Smooth muscle cell (in vitro differentiated cells): ENCODE results near the gene STK4. TPM values are rescaled to one million over a fixed set of nuclear protein-coding genes. Genes with fewer than 3 reads are reported as not detected.

Experiments used
- DNase-seq: peaks from one replicate; lab custom pipeline; 2025; ENCODE audit not compliant: unreplicated experiment; lab: John Stamatoyannopoulos, UW
- H2AFZ ChIP-seq: fragments of 200-600 bp; sonication (generic); 2 replicates; pipeline ENCODE4 v1.6.0; 2016; ENCODE audit warnings: antibody characterized with exemption, low read depth, mild to moderate bottlenecking
- H3F3A ChIP-seq: fragments of 200-600 bp; sonication (generic); 2 replicates; pipeline ENCODE4 v1.6.0; 2017; ENCODE audit warnings: antibody characterized with exemption, low read depth
- H3K27ac ChIP-seq: fragments of 200-600 bp; sonication (generic); 2 replicates; pipeline ENCODE4 v1.5.1; 2016; ENCODE audit warnings: low read depth, mild to moderate bottlenecking
- H3K27me3 ChIP-seq: fragments of 200-600 bp; sonication (generic); 2 replicates; pipeline ENCODE4 v1.6.1; 2016; ENCODE audit warnings: low read depth, mild to moderate bottlenecking
- H3K36me3 ChIP-seq: fragments of 200-600 bp; sonication (generic); 2 replicates; pipeline ENCODE4 v1.5.1; 2016; ENCODE audit warnings: low read depth
- H3K4me1 ChIP-seq: fragments of 200-600 bp; sonication (generic); 2 replicates; pipeline ENCODE4 v1.5.1; 2016; ENCODE audit warnings: low read depth
- H3K4me2 ChIP-seq: fragments of 200-600 bp; sonication (generic); 2 replicates; pipeline ENCODE4 v1.6.0; 2016; ENCODE audit warnings: mild to moderate bottlenecking
- H3K4me3 ChIP-seq: fragments of 200-600 bp; sonication (generic); 2 replicates; pipeline ENCODE4 v1.5.1; 2016; ENCODE audit warnings: mild to moderate bottlenecking
- H3K79me2 ChIP-seq: fragments of 200-600 bp; sonication (generic); 2 replicates; pipeline ENCODE4 v1.6.0; 2016; ENCODE audit warnings: low read depth, mild to moderate bottlenecking
- H3K9ac ChIP-seq: fragments of 200-600 bp; sonication (generic); 2 replicates; pipeline ENCODE4 v1.6.0; 2016; ENCODE audit warnings: low read depth
- H3K9me3 ChIP-seq: fragments of 200-600 bp; sonication (generic); replicated peaks from 2 replicates; pipeline ENCODE4 v1.5.1; 2016; ENCODE audit warnings: low read depth
- H4K20me1 ChIP-seq: fragments of 200-600 bp; sonication (generic); 2 replicates; pipeline ENCODE4 v1.6.0; 2016; ENCODE audit warnings: low read depth
- WGBS: methylation state at CpG from one replicate; pipeline ENCODE4 v1.1.7; 2016; ENCODE audit warnings: low lambda C conversion rate; 5-methylcytosine and 5-hydroxymethylcytosine counted together
- polyA plus RNA-seq: library from polyadenylated mRNA; unstranded; fragments of >200 nt; fragmentation: Nextera tagmentation; extraction: Ambion mirVana; gene quantifications from 2 replicates; pipeline ENCODE4 v1.2.1, GENCODE V29; 2016
- total RNA-seq: library from RNA; depleted of rRNA; stranded (reverse); fragments of >200 nt; gene quantifications from 2 replicates; pipeline ENCODE4 v1.2.3, GENCODE V29; 2014
- TF ChIP-seq, protein P1 (sequence below): fragments of 200-600 bp; sonication (generic); IDR thresholded peaks from 2 replicates; pipeline ENCODE4 v1.5.1; 2017; ENCODE audit warnings: borderline replicate concordance, mild to moderate bottlenecking, antibody characterized with exemption; ENCODE audit not compliant: insufficient read depth, poor library complexity, severe bottlenecking

Gene STK4
- total and polyA plus RNA-seq, 2 experiments from 2014 or later: 16.8 to 33.5 TPM

DNA sequence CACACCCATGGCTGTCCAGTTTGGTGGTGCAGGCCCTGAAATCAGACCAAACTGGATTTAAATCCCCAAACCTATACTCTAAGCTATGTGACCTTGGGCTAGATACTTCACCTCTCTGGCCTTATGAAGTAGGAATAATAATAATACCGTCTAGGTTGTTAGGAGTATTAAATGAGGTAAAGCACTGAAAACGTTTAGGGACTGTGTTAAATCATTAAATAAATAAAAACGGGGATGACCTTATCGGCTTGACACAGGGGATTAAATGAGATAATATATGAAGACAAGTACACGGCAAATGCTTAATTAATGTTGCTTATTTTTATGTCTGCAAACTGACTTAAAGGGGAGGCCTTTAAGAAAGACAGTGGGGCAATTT, 672 bp upstream of the STK4 start:
- H4K20me1 ChIP-seq: no peaks in the 10 kb centered on the region
- peak overlapping the region; percentile 90 for H3K4me2 ChIP-seq
- DNase-seq: no peak
- no peak overlapping the region for H3K9ac ChIP-seq
- TF ChIP-seq, protein P1, sequence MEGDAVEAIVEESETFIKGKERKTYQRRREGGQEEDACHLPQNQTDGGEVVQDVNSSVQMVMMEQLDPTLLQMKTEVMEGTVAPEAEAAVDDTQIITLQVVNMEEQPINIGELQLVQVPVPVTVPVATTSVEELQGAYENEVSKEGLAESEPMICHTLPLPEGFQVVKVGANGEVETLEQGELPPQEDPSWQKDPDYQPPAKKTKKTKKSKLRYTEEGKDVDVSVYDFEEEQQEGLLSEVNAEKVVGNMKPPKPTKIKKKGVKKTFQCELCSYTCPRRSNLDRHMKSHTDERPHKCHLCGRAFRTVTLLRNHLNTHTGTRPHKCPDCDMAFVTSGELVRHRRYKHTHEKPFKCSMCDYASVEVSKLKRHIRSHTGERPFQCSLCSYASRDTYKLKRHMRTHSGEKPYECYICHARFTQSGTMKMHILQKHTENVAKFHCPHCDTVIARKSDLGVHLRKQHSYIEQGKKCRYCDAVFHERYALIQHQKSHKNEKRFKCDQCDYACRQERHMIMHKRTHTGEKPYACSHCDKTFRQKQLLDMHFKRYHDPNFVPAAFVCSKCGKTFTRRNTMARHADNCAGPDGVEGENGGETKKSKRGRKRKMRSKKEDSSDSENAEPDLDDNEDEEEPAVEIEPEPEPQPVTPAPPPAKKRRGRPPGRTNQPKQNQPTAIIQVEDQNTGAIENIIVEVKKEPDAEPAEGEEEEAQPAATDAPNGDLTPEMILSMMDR: no peak
- peaks cover 16% of the 10 kb centered on the region for H3K4me1 ChIP-seq
- WGBS: 64% methylated on average over 5 of the region's 5 CpGs
- no peak overlapping the region for H3K27ac ChIP-seq
- H3F3A ChIP-seq: peaks cover 6% of the 10 kb centered on the region
- no peaks in the 10 kb centered on the region for H3K36me3 ChIP-seq
- H3K27me3 ChIP-seq: no peaks in the 10 kb centered on the region
- H3K4me3 ChIP-seq: peak overlapping the region; percentile 81
- peaks cover 40% of the 10 kb centered on the region for H3K79me2 ChIP-seq
- no peaks in the 10 kb centered on the region for H3K9me3 ChIP-seq
- H2AFZ ChIP-seq: peak overlapping the region; percentile 82

DNA sequence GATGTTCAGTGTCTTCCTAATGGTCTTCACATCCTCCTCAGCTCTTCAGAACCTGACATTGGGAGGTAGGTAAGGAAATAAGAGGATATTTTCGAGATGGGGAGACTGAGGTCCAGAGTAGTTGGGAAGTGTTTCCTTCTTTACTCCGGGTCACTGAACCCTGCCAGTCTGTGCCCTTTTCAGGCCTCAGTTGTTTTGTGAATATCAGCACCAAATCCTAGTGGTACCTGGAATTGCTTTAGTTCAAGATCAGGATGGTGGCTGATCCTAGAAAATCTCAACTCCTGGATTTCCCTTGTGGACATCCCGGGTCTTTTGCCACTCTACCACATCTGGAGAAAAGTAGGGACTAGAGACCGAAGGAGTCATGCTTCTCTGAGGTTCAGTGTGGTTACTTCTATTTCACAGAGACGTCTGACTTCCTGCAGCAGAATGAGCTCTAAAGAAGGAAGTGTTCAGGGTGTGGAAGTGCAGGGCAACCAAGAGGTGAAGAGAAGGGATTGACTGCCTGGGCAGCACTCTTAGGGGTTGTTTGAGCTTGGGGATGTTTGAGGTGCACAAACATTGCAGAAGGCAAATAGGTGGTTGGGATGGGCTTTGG, 995 bp downstream of the STK4 start:
- Histone ChIP-seq H2AFZ (no peak overlapping the region), H3K36me3 (peaks cover 3% of the 10 kb centered on the region), H3K9me3 (no peaks in the 10 kb centered on the region), H3K4me3 (peak overlapping the region; percentile 81), H3K4me2 (peak overlapping the region; percentile 90), H3K4me1 (peaks cover 7% of the 10 kb centered on the region), H3F3A (no peaks in the 10 kb centered on the region), H3K27me3 (no peaks in the 10 kb centered on the region), H4K20me1 (no peaks in the 10 kb centered on the region), H3K79me2 (peaks cover 55% of the 10 kb centered on the region), H3K27ac (no peak overlapping the region), H3K9ac (no peak overlapping the region)
- WGBS: 63% methylated on average over 5 of the region's 5 CpGs
- TF ChIP-seq, protein P1: no peak
- DNase-seq: no peak

DNA sequence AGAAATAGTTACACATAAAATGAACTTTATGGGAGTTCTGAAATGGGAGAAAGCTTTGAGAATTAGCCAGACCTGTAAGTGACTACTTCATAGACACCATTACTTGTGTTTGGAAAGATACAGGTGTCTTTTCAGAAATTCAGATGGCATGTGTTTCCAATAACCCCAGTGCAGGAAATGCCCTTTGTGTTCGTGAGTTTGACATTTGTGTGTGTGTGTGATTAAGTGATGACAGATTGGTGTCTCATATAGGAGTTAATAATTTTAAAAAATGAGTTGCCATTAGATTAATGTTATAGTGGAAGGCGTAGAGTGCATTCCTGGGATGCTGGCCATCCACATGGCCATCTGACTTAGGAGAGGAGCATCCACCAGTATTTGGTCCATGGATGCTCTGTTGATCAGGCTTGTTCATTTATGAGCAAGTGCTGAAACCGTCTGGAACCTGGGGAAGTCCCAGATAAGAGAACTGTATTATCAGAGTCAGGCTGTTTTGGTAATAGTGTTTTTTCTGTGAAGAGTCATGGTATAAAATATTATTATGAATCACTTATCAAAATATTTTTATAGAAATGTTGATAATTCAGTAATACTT, 3.1 kb downstream of the STK4 start:
- Histone ChIP-seq H4K20me1 (no peaks in the 10 kb centered on the region), H3K4me2 (no peak overlapping the region), H3K4me1 (peaks cover 7% of the 10 kb centered on the region), H3K27ac (no peak overlapping the region), H3K9ac (no peak overlapping the region), H3K79me2 (peaks cover 55% of the 10 kb centered on the region), H3K36me3 (peaks cover 3% of the 10 kb centered on the region), H3K27me3 (no peaks in the 10 kb centered on the region), H3K4me3 (no peak overlapping the region), H3K9me3 (no peaks in the 10 kb centered on the region), H3F3A (no peaks in the 10 kb centered on the region), H2AFZ (no peak overlapping the region)
- no peak for DNase-seq
- TF ChIP-seq, protein P1: no peak
- WGBS: 71% methylated on average over 3 of the region's 3 CpGs
